Measurements from ENCODE around the gene PFAS.

PFAS gene

DNA sequence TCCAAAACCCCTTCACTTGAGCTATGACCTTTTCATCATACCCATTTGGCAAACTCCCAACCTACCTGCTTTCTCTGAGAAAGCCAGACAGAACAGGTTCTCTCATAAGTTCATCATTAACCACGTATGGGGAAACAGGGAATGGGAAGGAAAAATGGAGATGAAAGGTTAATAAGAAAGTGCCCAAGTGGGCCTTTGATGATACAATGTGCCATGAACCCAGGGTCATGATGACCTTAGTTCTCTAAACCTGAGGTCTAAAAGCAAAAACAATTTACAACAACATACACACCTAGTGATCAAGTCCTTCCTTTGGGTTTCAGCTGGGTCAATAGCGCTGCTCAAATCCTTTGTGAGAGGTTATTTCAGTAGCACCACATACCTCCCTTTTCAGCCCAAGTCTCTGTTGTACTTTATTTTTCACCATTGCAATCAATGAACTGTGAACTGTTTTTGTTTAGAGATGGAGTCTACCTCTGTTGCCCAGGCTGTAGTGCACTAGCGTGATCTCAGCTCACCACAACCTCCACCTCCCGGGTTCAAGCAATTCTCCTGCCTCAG, 24.9 kb downstream of the PFAS start:
- DNase-seq = no peak

DNA sequence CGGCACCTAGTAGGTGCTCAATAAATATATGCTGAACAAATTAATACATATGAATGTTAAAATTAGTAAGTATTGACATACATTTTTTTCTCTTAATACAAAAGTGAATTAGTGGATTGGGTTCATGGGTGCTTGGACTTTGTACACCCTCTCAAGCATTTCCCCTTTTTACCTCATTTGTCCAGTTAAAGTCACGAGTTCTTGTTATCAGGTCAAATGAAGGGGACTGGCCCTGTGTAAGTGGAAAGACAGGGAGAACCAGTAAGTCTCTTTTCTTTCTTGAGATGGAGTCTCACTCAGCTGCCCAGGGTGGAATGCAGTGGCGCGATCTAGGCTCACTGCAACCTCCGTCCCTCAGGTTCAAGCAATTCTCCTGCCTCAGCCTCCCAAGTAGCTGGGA, 25.7 kb downstream of the PFAS start:
- DNase-seq = no peak

DNA sequence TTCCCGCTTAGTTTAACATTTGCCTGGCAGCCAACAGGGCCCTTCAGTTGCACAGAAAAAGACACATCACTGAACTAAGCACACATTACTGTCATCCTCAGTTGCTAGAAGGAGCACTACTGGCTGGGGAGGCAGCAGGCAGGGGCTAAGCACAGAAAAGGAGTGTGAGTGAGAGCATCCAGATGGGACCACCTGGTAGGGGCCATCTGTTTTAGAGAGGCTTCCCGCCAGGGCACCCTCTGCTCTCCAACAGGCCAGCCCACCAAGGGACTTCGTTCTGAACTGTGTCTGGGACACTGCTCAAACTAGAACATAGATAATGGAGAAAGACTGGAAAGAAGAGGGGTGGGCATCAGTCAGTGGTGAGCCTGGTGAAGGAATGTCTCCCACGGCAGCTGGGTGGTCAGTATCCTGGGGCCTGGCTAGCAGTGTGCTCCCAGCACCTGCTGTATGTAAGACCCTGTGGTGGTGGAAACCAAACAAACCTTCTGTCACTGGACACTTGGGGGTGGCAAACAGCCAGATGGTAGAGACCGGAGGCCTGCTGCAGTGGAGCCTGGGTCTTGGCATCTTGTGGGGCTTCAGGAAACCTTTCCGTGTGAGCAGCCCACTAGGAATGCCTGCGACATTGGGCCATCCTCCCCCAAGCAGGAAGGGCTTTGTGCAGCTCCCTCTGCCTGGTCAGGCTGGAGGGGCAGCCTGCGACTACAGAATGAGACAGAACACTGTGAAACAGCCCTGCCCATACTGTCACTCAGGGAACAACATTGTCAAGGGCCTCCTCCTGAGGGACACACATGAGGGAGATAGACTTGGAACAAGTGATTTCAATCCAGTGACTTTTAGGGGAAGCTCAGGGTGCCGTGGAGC, 26.6 kb downstream of the PFAS start:
- no peak for DNase-seq

DNA sequence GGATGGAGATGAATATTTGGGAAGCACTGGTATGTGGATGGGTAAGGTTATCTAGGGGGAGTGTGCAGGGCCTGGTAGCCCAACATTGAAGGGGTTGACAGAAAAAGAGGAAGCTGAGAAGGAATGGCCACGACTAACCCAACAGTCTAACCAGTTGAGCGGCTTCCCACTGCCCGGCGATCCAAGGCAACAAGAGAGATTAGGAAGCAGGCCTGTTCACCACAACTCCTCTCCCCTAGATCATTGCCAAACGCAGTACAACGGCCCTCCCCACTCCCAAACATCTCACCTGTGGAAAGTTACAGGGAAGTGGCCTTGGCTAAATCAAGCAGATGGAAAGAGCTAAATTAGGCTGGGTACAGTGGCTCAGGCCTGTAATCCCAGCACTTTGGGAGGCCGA, 28.2 kb downstream of the PFAS start:
- no peak for DNase-seq

DNA sequence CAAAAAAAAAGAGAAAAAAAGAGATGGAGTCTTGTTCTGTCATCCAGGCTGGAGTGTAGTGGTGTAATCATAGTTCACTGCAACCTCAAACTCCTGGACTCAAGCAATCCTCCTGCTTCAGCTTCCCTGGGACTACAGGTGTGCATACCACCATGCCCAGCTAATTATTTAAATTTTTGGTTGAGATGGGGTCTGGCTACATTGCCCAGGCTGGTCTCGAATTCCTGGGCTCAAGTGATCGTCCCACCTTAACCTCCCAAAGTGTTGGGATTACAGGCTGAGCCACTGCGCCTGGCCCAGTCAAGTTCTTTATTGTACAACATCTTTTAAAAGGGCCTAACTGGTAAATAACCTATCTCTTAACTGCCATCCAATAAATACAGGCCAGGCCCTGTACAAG, 33.3 kb downstream of the PFAS start:
- no peak for DNase-seq

DNA sequence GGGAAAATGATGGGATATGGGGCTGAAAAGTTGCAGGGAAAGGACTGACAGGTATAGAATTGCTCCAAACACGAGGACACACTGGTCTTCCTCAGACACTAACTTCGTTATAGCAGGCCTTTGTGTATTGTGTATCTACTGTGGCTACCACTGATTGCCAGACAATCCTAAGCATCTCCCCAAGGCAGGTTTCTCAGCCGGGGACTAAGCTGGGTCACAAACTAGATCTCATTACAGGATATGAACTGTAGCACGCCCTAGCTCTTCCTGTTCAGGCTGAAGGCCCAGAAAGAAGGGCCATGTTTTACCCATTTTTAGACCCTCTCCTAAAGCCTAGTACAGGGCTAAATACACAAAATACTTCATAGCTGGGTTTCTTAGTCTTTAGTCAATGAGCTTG, 34.3 kb downstream of the PFAS start:
- no peak for DNase-seq

DNA sequence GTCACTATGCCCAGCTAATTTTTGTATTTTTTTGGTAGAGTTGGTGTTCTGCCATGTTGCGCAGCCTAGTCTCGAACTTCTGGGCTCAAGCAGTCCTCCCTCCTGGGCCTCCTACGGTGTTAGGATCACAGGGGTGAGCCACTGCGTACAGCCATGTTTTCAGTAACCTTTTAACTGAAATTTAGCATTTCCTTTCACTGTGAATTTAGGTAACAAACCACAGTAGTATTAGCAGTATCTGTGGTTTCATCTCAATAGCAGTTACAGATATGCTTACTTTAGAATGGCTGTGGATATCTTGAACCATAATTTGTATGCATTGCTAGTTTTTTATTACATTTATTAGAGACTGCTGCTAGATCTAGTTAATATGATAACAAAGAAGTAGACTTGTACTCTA, 35.0 kb downstream of the PFAS start:
- no peak for DNase-seq

DNA sequence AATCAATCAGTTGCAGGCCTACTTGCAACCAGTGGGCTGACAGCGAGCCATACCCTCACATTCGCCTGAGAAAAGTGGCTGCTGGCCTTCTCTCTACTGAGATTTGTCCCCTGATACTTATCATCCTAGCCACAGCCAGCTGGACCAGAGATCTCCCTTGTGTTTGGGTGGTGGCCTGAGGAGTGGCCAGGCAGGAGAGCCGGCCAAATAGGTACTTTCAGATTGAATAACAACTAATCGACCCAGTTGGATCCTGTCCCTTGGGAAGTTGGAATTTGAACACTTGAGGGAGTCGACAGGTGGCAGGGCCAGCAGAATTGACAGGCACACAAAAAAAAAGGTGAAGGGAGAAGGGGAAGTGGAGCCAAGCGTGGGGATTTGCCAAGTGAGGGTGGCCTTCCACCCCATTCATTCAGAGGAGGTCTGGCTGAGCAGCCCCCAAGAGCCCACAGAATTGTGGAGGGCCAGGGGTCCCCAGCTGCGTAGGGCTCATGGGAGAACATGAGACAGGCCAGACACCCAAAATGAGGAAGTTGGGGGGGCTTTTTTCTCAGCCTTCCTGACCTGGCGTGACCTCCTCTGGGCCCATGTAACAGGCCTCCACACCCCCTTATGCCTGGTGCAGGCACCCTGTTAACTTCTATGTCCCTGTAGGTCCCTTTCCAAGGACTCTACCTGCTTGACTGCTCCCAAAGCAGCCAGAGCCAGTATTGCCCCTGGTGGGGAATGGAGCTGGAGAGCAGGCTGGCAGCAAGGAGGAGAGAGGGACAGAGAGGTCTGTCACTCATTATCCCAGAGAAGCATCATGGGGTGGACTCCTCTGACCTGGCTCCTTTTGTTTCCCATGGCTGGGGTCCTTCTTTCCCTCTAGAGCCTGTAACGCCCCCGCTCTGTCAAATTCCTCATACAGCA, 36.4 kb downstream of the PFAS start:
- DNase-seq = no peak

DNA sequence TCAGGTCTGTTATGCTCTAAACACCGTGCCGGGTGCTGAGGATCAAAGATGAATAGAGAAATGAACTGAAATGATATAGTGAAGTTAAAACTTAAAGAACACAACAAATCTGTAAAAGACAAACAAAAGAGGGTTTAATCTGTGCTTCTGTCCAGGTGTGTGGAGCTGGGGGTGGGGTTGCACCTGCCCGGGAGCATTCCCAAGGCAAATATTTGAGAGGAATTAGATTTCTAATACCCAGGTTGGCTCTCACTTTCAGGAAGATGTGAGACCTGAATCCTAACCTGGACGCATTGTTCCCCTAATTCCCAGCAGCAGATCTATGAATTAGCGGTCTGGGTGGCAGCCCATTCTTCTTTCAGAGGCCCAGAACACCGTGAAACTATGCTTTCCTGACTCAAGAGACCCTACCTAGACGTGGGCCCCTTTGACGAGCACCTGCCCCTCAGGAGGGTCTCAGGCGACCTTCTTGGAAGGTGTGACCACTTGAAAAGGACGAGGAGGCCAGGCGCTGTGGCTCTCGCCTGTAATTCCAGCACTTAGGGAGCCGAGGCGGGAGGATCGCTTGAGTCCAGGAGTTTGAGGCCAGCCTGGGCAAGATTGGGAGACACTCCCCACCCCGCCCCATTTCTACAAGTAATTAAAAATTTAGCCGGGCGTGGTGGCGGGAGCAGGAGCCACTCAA, 38.7 kb downstream of the PFAS start:
- DNase-seq = no peak

DNA sequence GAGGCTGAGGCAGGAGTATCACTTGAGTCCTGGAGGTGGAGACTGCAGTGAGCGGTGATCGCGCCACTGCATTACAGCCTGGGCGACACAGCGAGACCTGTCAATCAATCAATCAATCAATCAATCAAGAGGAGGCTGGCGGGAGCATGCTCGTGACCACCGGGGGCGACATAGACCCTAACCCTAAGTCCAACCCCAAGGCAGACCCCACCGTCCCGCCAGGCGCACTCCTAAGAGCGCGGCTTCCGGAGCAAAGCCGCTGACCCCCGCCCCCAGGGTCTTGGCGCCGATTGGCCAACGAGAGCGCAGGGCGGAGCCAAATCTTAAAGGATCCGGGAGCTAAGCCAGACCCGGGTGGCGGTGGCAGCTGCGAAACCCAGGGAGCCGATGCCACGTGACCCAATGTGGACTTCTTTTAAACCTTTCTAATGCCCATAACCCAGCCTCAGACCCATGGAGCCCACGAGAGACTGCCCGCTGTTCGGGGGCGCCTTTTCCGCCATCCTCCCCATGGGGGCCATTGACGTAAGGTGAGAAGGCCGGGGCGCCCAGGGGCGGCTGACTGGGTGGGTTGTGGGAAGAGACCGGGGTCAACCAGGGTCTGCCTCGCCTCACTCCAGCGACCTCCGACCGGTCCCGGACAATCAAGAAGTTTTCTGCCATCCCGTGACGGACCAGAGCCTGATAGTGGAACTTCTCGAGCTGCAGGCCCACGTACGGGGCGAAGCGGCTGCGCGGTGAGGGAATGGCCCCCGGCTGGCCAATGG, 39.4 kb downstream of the PFAS start, which contains the start of gene RANGRF:
Gene RANGRF (plus strand): TSS at position 335 of the 767 bp plus-strand sequence. CDS start 119 bp downstream, at position 454.
- peak; percentile 62 for DNase-seq

DNA sequence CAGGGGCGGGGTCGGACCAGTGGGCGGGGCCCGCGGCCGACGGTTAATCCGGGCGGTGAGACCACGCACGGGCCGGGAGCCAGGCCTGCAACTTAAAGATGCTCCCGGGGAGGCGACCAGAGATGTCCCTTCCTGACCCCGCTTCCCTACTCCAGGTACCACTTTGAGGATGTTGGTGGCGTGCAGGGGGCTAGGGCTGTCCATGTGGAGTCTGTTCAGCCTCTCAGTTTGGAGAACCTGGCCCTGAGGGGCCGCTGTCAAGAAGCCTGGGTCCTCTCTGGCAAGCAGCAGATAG, 40.0 kb downstream of the PFAS start:
- no peak for DNase-seq

DNA sequence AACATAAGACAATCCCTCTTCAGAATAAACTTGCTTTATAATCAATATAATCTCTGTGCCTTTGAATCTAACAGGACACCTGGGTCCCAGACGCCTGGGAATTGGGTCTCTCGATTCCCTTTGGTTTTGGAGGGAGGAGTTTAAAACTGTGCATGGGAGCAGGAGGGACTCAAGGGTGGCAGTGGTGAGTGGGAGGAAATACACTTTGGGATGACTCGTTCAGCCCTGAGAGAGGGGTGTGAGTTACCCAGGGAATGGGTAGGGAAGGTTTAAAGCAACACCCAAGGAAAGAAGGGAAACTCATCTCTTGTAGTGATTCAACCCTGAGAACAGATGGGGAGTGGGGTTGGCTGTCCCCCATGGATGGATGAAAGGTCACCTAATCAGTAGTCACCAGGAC, 41.0 kb downstream of the PFAS start:
- DNase-seq = no peak

DNA sequence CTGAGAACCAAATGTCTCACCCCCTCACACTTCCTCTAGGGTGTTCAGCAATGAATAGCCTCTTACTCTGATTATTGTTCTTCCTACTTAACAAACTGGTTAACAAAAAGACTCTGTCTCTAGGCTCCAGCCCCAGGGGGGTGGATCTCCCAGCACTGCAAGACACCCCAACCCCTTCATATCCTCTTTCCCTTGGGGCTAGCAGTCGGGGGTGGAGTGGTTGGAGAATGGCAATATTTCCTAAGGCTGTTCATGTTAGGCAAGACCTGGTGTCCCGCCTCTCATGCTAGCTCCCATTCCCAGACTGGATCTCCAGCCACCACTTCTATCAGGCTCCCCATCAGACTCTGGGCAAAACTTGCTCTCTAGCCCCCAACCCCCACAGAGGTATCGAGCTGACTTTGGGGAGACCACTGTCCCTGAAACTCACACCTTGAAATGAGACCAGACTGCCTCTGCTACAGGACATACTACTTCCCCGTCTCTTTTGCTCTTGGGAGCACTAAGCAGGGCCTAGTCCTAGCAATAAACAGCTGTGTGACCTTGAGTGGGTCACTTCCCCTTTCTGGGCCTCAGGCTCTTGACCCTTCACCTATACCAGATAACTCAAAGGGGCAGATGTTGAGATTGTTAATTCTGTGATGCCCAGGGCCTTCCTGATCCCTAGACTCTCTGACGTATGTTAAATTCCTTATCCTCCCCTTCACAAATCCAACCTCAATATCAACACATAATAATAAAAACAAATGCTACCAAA, 43.7 kb downstream of the PFAS start:
- no peak for DNase-seq

DNA sequence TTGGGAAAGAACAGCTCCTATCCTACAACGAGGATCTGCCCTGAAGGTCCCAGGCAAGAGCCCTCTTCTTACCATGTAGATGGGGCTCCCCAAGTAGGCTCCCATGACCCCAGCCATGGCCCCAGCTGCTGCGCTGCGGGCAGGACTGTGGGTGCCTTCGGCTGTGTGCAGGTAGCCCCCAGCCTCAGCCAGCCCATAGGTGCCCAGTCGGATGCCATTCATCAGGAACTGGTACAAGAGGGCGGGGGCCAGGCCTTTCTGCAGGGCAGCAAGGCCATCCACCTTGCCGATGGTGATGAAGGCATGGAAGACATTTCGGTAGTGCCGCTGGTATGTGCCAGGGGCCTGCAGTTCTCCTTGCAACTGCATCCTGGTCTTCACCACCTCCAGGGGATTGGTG, 45.3 kb downstream of the PFAS start:
- no peak for DNase-seq

DNA sequence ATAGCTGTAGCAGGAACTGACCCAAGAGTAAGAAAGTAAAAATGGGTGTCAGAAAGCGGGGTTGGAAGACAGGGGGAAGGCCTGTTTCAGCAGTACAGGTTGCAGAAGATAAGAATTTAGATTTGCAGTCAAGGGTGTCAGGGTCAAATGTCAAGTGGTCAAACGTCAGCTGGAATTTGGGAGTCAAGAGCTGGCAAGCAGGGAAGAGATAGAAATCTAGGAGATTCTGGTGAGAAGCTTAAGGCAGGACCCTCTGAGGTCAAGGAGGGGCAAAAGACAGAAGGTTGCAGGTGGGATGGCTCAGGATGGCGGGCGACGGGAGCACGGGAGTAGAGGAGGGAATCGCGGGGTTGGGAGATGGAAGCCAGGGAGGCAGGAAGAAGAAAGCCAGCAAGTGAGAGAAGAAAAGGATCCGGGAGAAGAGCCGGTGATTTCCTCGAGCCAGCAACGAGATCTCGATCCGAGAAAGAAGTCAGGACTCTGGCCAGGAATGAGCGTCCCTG, 45.8 kb downstream of the PFAS start:
- DNase-seq = no peak

DNA sequence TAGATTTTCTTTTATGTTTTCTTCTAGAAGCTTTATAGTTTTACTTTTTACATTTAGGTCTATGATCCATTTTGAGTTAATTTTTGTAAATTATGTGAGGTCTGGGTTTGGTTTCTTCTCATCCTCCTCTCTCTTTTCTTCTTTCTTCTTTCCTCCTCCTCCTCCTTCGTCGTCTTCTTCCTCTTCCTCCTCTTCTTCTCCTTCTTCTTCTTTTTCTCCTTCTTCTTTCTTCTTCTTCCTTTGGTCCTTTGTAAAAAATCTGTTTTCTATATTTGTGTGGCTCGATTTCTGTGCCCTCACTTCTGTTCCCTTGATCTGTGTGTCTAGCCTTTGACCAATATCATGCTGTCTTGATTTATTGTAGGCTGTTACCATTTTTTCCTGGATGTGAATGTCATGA, 51.1 kb downstream of the PFAS start:
- no peak for DNase-seq

DNA sequence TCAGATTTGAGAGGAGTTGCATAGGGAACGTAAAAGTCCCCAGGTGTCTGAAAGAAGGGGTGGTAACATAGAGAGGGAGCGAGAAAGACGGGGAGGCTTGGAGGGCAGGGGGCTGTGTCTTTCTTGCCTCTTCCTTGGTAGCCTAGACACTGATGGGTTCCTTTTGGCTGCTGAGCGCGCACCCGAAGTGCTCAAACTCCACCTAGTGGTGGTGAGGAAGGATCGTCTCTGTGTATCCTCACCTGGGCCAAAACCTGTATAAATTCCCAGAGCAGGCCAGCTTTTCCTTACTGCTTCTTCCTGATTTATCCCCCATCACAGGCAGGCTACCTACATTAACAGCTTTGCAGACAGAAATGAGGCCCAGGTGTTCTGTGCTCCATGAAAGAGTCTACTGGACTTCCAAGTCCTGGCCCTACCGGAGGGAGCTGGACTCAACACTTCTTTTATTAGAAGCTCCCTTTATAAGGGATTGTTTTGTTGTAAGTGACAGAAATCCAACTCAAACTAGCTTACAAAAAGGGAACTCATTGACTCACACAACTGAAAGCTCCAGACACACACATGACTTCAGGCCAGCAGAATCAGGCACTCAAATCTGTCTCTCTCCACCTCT, 51.6 kb downstream of the PFAS start:
- DNase-seq = peak; percentile 38

DNA sequence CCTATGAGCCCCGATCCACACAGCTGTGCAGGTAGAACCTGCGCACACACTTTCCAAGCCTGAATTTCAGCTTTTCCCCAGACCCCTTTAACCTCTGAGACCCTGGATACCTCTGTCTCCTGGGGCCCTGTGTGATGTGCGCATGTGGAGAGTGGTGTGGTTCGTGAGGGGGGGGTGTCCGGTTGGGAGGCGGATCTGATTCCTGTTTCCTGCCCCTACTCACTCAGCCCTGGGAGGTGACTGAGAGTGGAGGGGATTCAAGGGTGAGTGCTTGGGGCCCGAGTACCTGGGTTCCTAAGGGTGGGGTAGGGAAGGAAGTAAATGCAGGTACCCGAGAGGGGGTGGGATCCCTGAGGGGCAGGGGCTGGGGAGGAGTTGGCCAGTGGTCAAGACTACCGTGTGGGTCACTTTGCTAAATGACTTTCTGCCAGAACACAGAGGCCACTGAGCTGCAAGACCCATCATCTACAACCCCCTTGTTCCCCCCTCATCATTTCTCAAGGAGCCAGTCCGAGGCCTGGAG, 61.6 kb downstream of the PFAS start:
- no peak for DNase-seq

DNA sequence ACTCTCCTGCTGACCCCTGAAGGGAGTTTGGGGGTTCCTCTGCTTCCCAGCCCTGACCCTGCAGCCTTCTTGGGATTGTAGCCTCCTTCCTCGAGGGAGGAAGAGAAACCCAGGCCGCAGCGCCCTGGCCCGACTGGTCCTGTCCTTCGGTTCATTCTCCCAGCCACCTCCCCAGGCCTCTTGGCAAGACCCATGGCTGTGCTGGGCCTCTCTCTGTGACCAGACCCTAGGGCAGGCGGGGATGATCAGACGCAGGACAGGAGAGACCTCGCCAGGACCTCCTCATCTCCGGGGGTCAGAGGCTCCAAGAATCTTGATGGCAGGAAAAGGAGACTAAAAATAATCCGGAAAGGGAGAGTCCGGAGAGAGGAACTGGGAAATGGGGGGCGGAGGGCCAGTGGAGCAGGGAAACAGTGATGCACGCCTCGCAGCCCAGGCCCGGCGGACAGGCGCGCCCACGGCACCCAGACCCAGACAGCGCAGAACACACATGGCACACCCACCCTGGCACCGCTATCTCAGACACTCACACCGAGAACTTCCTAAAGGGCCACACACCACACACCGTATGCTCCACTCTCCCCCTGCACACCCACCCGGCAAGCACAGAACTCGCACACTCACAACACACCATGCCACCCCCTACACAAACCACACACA, 62.2 kb downstream of the PFAS start:
- DNase-seq = no peak

DNA sequence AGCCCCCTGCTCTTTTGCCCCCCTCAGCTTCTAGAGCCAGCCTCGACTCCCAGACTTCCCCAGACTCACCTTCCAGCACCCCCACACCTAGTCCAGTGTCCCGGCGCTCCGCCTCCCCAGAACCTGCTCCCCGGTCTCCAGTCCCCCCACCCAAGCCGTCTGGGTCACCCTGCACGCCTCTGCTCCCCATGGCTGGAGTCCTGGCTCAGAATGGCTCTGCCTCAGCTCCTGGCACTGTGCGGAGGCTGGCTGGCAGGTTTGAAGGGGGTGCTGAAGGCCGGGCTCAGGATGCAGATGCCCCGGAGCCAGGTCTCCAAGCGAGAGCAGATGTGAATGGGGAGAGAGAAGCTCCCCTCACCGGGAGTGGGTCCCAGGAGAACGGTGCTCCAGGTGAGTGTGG, 63.2 kb downstream of the PFAS start:
- no peak for DNase-seq
